Measurements from ENCODE around the gene TDRD5. TPM values are rescaled to one million over a fixed set of nuclear protein-coding genes. Genes with fewer than 3 reads are reported as not detected.

TDRD5 gene, protein sequence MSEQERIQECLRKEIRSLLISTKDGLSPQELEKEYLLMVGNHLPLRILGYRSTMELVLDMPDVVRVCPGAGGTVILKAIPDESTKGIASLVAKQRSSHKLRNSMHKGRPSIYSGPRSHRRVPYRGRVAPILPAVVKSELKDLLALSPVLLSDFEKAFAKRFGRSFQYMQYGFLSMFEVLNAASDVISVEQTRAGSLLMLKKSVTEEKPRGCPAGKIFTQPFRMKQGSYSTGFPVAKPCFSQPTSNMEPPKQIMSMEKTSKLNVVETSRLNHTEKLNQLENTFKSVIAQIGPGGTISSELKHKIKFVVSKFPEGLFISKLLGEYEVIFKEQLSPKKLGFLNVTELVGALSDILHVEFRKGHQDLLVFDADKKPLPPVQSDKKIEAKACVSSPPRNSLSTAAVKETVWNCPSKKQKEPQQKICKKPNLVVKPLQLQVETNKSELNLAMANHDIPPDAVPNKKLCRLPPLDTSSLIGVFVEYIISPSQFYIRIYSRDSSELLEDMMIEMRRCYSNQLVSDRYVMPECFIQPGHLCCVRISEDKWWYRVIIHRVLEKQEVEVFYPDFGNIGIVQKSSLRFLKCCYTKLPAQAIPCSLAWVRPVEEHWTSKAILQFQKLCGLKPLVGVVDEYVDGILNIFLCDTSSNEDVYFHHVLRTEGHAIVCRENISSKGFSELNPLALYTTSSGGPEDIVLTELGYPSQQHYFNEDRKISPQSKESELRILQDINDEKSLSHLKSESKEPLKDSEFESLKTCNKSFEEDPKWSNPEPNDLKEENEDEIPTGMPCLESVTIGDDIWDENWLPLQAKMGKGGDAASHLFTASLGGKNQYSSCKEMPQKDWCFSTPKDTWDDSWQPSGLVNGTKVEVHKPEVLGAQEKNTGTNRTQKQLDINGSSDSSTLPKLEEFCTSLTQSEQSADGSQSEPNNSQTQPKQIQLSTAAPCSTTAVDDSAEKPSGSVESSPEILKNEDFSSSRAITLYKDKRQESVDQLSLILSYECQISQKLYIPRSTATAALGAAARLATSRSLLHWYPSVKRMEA
- total RNA-seq = 0.13 and 0.51 TPM in 2 replicates

GRCh38 chr1:179591592-179592580, at the start of gene TDRD5:
TSS of gene TDRD5 (plus strand) at chr1:179591832. CDS start at chr1:179592616, 784 bp downstream.
- no peak for DNase-seq (ENCODE audit: low read depth in 2 of 2)

GRCh38 chr1:179545321-179545720, 46.3 kb upstream of the TDRD5 start:
- DNase-seq (ENCODE audit: low read depth in 2 of 2) = no peak

DNA sequence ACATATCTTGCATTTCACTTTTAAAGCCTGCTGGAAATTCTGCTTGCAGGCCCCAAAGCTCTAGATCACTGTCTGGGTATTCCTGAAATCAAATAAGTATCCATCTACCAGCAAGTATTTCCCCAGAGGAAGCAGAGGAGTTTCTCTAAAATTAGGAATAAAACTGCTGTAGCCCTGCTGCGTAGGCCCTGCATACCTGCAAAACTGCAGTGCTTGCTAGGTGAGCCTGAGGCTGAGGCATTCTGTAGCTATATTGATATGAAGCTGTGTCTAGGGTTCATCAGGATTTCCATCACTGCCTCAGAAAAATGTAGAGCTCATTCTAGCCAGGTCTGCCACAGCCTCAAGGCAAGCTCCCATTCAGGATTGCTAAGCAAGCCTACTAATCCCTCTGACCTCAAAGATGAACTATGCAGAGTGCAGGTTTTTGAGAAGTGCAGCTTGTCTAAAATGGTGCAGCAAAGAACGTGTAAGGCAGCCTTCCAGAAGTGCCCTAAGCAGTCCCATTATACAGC, 44.6 kb upstream of the TDRD5 start:
- DNase-seq (ENCODE audit: low read depth in 2 of 2) = no peak

DNA sequence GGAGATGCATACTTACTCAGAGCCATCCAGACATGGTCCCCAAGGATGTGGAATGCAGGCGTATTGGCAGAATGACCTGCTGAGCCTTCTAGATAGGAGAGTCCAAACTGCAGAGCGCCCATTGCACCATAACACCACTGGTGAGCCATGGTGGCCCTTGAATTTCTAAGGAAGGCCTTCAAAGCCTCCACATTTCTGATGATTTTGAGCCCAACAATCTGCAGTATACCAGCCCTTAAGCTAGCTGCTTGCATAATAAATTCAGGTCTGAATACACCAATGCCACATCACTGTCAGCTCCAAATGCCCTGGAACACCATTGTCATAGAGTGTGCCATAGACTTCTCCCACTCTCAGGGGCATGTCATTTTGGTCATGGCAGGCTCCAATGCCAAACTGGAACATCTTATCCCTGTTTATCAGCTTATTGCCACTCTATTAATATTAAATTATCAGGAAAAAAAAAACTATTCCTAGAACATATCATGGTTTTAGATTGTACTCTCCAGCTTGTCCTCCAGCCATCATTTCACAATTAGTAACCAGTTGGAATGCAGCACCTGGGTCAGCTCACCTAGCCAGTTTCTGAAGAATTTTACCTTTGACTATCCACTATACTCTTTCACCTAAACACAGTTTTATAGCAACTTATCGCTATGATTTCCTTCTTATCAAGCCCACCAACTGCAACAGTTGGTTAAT, 42.8 kb upstream of the TDRD5 start:
- DNase-seq (ENCODE audit: low read depth in 2 of 2) = no peak

- no peak for DNase-seq (ENCODE audit: low read depth in 2 of 2)
Observed at GRCh38 chr1:179549368-179549700, 42.3 kb upstream of the TDRD5 start.

DNA sequence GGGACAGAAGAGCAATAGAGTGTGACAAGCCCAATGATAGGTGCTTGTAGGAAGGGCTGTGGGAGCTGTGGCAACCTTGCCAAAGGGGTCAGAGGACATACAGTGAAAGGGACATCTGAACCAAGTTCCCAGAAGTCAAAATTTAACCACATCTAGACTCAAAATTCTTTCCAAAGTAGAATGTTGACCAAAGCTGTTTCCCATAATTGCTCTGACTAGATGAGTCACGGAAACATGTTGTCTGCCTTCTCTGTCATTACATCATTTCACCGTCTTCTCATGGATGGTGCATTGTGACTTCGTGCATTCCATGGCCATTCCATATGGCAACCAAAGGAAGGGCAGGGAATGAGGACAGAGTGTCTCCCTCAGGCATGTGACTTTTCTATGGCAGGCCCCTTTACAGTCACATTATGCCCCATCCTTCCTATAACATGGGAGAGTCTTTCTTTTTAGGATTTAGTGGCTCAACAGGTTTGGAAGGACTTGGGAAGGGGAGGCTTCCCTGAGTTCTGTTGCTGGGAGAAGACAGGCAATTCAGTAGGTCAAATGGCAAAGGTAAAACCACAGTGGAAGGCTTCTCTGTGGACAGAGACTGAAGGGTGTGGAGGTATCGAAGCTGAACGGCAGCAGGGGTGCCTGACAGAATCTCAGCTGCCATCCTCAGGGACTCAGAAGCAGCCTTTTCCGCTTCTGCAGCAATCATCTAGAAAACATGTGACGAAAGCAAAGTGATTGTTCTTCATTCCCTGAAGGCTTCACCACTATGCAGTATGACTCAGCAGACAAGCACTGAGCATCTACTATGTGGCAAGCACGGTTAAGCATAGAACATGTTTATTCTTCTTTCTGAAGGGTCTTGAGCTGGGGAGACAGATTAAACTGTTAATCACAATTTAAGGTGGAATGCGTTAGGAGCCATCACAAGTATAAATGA, 40.6 kb upstream of the TDRD5 start:
- peak in 1 of 2 donors; percentile 6 for DNase-seq (ENCODE audit: low read depth in 2 of 2)

DNA sequence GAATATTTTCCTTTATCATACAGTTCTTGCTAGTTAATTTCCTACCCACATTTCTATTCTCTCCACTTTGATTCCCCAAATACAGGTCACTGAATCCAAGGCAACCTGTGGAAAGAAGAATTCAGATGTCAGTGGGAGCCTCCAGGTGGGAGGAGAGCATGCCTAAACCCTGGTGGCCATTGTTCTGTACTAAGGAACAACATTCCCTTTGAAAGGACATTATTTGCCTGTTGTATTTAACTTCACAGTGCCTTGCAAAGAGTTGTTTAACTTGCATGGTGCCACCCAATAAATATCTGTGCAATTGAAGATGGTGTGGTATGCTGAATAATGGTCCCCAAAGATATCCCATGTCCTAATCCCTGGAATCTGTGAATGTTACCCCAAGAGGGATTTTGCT, 37.2 kb upstream of the TDRD5 start:
- DNase-seq (ENCODE audit: low read depth in 2 of 2) = no peak

GRCh38 chr1:179558078-179558477, 33.6 kb upstream of the TDRD5 start:
- DNase-seq (ENCODE audit: low read depth in 2 of 2) = no peak

GRCh38 chr1:179575497-179576314, 15.9 kb upstream of the TDRD5 start, which contains the start of gene NPHS2:
TSS of gene NPHS2 (minus strand) at chr1:179575948. CDS start at chr1:179575864, 84 bp downstream.
- no peak for DNase-seq (ENCODE audit: low read depth in 2 of 2)

DNA sequence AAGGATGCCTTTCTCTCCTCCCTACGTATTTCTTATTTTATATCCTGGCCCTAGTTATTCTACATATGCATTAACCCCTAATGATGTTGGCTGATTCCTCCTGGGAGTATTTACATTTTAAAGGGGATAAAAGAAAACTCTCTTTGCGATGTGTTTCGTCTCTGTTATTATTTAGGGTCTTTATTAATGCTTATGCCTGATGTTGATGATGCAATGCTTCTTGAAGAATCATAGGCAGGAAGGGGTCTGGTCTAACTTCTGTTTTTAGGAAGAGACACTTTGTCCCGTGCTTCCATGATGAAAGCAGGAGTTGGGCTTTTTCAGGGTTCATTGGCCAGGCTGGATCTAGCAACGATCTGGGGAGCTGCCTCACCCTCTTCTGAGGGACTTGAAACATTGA, 15.1 kb upstream of the TDRD5 start:
- no peak for DNase-seq (ENCODE audit: low read depth in 2 of 2)

DNA sequence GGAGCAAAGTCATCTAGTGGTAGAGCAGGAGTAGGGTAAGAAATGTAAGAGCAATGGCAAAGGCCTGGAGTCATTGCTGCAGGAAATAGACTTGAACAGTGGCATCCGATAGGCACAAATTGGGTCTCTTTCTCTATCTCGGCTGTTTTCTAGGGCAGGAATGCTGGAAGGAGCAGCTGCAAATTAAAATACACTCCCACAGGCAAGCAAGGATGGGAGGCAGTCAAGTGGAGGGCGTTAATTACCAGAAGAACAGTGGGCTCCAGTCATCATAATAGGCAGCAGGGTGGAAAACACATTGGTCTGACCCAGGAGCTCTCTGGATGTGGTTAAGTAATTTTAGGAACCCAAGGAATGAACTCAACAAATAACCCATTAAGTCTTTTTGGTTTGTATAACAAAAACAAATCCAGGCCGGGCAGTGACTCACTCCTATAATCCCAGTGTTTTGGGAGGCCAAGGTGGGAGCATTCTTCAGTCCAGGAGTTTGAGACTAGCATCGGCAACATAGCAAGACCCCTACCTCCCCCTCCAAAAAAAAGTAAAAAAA, 7.8 kb upstream of the TDRD5 start:
- no peak for DNase-seq (ENCODE audit: low read depth in 2 of 2)

GRCh38 chr1:179586107-179586823, 5.4 kb upstream of the TDRD5 start:
- peak; percentile 3 to 20 for DNase-seq (ENCODE audit: low read depth in 2 of 2)

GRCh38 chr1:179587336-179587735, 4.3 kb upstream of the TDRD5 start:
- DNase-seq (ENCODE audit: low read depth in 2 of 2) = no peak

GRCh38 chr1:179588425-179589024, 3.1 kb upstream of the TDRD5 start:
- DNase-seq (ENCODE audit: low read depth in 2 of 2) = no peak

DNA sequence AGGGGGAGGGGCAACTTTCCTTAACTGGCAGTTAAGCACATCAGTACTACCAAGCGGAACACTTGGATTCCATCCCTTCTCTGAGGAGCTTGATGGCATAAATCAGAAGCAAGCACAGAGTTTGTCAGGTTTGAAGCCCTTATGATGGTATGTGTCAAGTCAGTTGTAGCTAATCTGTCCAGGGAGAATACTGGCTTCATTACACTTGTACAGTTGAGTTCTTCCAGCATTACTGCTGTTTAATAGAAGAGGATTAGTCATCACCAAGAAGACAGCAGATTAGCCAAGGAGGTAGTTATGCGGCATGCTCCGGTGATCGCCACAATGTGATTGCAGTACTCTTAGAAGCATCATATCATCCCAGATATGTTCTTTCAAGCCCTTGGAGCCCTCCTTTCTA, 2.1 kb upstream of the TDRD5 start:
- DNase-seq (ENCODE audit: low read depth in 2 of 2) = no peak

DNA sequence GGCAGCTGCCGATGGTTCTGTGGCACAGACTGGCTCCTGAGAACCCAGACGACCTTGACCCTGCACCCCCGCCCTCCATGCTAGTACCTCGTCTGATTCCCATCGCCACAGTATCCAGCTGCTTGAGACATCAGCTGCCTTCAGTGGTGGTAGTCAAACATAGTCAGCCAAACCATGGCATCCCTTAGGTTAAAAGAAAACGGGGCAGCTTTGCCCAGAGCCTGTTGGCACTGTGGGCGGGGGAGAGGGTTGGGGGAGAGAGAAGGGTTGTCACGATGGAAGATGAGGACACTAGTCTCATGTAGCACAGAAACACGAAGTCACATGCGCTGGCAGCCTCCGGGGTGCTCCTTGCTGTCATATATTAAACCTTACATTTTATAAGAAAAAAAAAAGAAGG, 961 bp upstream of the TDRD5 start:
- no peak for DNase-seq (ENCODE audit: low read depth in 2 of 2)

DNA sequence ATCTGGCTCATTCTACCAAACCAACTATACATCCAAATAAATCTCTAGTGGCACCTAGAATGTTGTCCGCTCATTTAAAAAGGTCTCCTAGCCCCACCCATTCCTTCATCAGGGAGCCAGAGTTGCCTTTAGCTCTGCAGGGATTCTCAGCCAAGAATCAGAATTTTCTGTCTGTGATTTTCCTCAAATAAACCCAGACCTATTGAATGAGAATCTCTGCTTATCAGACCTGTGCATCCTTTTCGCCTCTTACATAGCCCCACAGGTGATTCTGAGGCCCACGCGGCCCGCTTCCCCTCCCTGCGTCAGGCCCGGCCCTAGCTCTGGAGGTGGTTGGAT, 410 bp upstream of the TDRD5 start:
- DNase-seq (ENCODE audit: low read depth in 2 of 2) = no peak

Data from dermis microvascular lymphatic vessel endothelial cell (primary cell).